Hematopoietic multipotent progenitor cell treated with erythropoietin and hydrocortisone succinate and interleukin-3 and kit ligand, for 15 days (in vitro differentiated cells): ENCODE data around the gene BBC3.
A peak's percentile ranks its signal among the peaks of the same experiment; 100 is the strongest.
"Not testable (repeated sequence)": the region's sequence is repeated elsewhere in the genome, so short reads cannot be mapped to it uniquely, and the experiment has no call there.

Experiments
- DNase-seq: peaks from one replicate; pipeline ENCODE4 v3.0.0-alpha.2; 2015; ENCODE audit warnings: low spot score

The BBC3 gene

GRCh38 chr19:47258434-47258833 is 27.4 kb upstream of the BBC3 start:
- DNase-seq, result no peak

- DNase-seq, result no peak
Observed at GRCh38 chr19:47257411-47258169, 26.6 kb upstream of the BBC3 start.

- peak; percentile 99 for DNase-seq
Observed at GRCh38 chr19:47256693-47257410, 25.9 kb upstream of the BBC3 start.

- DNase-seq, result peak; percentile 96
Observed at GRCh38 chr19:47255879-47256692, 25.1 kb upstream of the BBC3 start, which contains the start of gene CCDC9. TSS of gene CCDC9 (plus strand) at chr19:47256525. CDS start at chr19:47258401, 1,876 bp downstream.

GRCh38 chr19:47253970-47254369 is 23.0 kb upstream of the BBC3 start:
- DNase-seq, result no peak

- DNase-seq, result no peak
Observed at GRCh38 chr19:47253467-47253881, 22.5 kb upstream of the BBC3 start.

GRCh38 chr19:47253016-47253415 is 22.0 kb upstream of the BBC3 start:
- not testable (repeated sequence) for DNase-seq

GRCh38 chr19:47247308-47247990 is 16.4 kb upstream of the BBC3 start:
- DNase-seq, result peak; percentile 89

- peak; percentile 97 for DNase-seq
Observed at GRCh38 chr19:47243776-47244547, 13.0 kb upstream of the BBC3 start.

GRCh38 chr19:47243364-47243775 is 12.4 kb upstream of the BBC3 start:
- DNase-seq, result no peak

- no peak for DNase-seq
Observed at GRCh38 chr19:47241919-47242577, 11.0 kb upstream of the BBC3 start.

- peak; percentile 84 for DNase-seq
Observed at GRCh38 chr19:47240996-47241918, 10.3 kb upstream of the BBC3 start.

GRCh38 chr19:47240556-47240955 is 9.6 kb upstream of the BBC3 start:
- DNase-seq, result no peak

GRCh38 chr19:47239610-47240296 is 8.8 kb upstream of the BBC3 start:
- no peak for DNase-seq

GRCh38 chr19:47239152-47239551 is 8.2 kb upstream of the BBC3 start:
- DNase-seq, result no peak

- DNase-seq, result no peak
Observed at GRCh38 chr19:47236072-47236675, 5.2 kb upstream of the BBC3 start.

GRCh38 chr19:47232422-47233211 is 1.6 kb upstream of the BBC3 start:
- peak; percentile 53 for DNase-seq
